Measurements from ENCODE around the gene VEGFA.

VEGFA gene

GRCh38 chr6:43738877-43739641 is 31.0 kb upstream of the VEGFA start:
- FAIRE-seq (no peak), DNase-seq (ENCODE audit: low spot score) (no peak)

- no peak for DNase-seq (ENCODE audit: low spot score)
- no peak for FAIRE-seq
Measured at GRCh38 chr6:43739642-43740091, 30.3 kb upstream of the VEGFA start.

GRCh38 chr6:43740321-43740960 is 29.6 kb upstream of the VEGFA start:
- FAIRE-seq (no peak), DNase-seq (ENCODE audit: low spot score) (no peak)

DNA sequence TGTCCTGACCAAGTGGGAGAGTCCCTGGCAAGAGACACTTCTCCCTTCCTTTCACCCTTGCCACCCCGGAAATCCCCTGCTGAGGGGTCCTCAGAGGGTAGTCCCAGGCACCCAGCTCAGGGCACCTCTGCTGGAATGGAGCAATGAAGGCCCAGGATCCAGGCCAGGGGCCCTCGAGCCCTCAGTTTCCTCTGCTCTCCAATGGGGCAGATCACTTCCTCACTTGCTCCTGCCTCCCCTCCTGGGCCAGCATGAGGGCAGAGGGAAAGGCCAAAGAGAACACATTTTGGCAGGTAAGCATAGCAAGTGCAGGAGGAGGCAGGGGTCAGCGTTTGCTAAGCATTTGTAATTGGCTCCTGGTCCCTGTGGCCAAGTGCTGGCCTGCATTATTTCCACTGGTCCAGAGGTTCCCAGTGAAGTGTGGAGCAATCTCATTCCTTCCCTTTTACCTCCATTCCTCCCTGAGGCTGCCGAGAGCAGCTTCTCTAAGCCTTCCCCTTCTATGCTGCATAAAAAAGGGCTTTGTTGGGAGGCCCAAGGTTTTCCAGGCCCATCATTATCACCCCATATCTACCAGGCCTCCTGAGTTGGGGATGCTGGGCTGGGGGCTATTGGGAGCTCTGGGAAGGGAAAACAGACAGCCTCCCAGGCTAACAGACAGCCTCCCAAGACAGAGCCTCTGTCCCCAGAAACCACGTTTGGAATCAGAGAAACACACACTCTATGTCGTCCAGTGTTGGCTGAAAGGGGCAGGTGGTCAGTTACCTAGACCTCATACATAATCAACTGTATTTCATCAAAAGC is 28.8 kb upstream of the VEGFA start:
- FAIRE-seq (no peak), DNase-seq (ENCODE audit: low spot score) (no peak)

DNA sequence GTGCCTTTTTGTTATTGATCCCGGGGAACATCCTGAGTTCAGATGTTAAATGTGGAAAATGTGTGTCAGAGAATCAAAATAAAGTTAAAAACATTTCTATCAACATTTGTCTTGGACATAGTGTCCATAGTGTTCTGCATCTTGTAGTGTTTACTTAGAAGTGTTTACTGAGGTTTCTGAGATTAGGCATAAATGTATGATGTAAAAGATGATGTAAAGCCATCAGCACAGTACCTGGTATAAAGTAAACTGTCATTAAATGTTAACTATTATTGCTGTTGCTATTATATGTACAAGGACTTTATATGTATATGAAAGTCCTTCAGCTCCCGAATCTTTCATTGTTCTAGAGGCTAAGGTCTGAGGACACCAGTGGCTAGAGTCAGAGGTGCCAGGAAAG is 28.2 kb upstream of the VEGFA start:
- FAIRE-seq (no peak), DNase-seq (ENCODE audit: low spot score) (no peak)

- no peak for DNase-seq (ENCODE audit: low spot score)
- no peak for FAIRE-seq
Measured at GRCh38 chr6:43742285-43742684, 27.7 kb upstream of the VEGFA start.

- no peak for FAIRE-seq
- DNase-seq (ENCODE audit: low spot score), result no peak
Measured at GRCh38 chr6:43742931-43743632, 26.9 kb upstream of the VEGFA start.

- no peak for DNase-seq (ENCODE audit: low spot score)
Measured at GRCh38 chr6:43743682-43744381, 26.2 kb upstream of the VEGFA start.

DNA sequence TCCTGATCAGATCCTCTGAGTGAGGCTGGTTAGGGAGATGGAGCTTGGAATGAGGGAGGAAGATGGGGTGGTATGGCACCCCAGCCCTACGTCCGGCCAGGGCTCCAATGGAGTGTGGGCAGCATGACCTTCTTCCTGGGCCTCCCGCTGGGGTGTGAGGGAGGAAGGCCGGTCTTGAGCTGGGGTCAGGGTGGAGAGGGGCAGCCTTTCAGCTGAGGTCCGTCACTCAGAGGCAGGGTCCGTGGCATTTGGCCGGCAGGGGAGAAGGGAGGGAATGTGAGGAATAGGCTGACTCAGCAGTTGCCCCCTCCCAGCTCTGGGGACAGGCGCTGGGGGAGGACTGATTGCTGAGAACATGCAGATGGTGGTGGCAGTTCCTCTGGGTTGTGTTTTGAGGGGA is 25.5 kb upstream of the VEGFA start:
- DNase-seq (ENCODE audit: low spot score), result no peak
- no peak for FAIRE-seq

More at GRCh38 chr6:43743682-43744381, 26.2 kb upstream of the VEGFA start:
- FAIRE-seq, result no peak

DNA sequence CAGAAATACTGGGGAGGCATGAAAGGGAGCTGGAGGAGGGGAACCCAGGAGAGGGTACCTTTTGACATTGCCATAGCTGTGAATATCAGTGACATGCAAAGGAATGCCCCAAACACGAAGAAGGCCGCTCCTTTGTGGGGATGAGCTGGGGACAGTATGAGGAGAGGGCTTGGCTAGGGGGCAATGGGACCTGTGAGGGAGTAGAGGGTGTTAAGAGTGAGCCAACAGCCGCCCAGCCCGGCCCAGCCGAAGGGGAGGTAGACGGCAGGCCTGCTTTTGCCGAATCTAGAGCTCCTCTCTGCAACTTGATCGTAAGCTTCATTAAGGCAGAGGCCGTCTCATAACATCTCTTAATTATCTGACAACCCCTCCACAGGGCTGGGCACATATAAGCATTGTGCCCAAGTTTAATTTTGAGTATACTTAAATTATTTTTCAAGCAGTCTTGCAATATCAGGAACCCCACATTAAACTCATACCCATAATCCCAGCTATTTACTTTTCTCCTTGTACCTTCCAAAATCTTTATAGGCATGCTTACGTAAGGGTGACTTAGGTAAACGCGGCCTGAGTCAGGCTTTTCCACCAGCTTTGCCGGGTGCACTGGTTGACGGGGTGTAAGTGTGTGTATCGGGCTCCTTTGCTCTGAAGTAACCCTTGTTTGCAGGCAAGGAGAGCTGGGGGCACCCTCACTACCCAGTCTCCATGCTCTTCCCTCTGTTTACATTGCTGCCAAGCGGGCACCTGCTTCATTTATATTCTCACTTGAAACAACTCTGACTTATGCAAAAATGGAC is 24.9 kb upstream of the VEGFA start:
- no peak for FAIRE-seq
- DNase-seq (ENCODE audit: low spot score), result no peak

GRCh38 chr6:43746071-43746470 is 23.9 kb upstream of the VEGFA start:
- FAIRE-seq, result no peak
- no peak for DNase-seq (ENCODE audit: low spot score)

GRCh38 chr6:43746613-43747102 is 23.4 kb upstream of the VEGFA start:
- DNase-seq (ENCODE audit: low spot score), result no peak
- no peak for FAIRE-seq

DNA sequence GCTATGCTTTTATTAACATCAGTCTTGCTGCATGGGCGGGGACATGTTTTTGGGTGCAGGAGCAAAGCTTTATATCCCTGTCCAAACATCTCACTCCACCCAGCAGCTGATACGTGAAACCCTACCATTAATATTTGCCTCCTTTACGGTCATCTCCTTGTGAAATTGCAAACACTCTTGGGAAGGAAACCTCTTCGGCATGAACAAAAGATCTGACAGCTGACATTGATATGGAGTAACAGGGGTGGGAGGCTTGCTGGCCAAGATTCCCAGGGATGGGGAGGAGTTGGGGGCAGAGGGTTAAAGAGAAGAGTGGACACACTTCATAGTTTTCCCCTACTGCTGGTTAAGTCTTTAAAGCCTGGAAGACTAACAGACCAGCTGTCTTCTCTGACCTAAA is 22.2 kb upstream of the VEGFA start:
- DNase-seq (ENCODE audit: low spot score) (no peak), FAIRE-seq (no peak)

- no peak for FAIRE-seq
- DNase-seq (ENCODE audit: low spot score), result no peak
Measured at GRCh38 chr6:43748765-43749164, 21.2 kb upstream of the VEGFA start.

DNA sequence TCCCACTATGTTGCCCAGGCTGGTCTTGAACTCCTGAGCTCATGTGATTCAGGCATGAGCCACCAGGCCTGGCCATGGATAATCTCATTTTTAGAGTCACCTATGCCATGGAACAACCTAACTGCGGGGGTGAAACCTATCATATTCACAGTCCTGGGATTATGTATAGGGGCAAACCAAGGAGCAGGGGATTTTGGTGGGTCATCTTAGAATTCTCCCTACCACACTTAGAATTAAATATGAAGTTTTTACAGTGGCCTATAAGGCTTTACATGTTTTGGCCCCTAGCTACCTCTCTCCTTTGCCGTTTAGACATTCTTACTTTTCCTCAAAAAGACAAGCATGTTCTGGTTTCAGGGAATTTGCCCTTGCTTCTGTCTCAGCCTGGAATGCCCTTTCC is 20.6 kb upstream of the VEGFA start:
- DNase-seq (ENCODE audit: low spot score), result no peak
- no peak for FAIRE-seq

DNA sequence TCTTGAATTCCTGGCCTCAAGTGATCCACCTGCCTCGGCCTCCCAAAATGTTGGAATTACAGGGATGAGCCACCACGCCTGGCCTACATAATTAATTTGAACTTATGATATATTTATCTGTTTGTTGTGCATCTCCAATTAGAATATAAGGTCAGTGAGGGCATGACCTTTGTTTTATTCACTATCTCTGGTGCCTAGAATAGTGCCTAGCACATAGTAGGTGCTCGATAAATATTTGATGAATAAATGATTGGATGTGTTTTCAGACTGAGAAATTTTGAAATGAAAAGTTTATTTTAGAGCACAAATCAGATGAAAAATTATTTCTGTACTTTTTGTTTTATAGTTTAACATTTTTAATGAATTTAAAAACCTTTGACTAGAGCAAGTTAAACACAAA is 19.4 kb upstream of the VEGFA start:
- DNase-seq (ENCODE audit: low spot score), result no peak
- FAIRE-seq, result no peak

DNA sequence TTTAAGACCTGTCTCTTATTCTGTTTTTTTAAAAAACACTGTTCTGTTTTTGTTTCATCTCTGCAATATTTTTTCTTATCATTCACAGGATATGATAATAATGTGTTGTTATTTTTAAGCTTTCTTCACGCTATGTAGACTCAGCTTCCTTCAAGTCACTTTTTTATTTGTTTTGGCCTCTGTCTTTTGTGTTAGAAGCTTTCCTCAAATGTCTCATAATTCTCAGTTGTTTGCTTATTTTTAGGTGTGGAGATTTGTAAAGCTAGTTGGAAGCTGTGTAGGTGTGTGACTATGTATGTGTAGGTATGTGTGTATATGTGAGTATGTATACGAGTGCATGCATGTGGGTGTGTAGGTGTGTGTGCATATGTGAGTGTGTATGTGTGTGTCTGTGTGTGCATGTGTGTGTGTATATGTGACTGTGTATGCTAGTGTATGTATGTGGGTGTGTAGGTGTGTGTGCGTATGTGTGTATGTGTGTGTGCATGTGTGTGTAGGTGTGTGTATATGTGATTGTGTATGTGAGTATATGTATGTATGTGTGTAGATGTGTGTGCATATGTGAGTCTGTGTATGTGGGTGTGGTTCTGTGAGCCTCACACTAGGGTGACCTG is 16.3 kb upstream of the VEGFA start:
- FAIRE-seq (no peak), DNase-seq (ENCODE audit: low spot score) (no peak)

GRCh38 chr6:43757966-43758616 is 11.9 kb upstream of the VEGFA start:
- no peak for FAIRE-seq
- no peak for DNase-seq (ENCODE audit: low spot score)

GRCh38 chr6:43758617-43759050 is 11.4 kb upstream of the VEGFA start:
- DNase-seq (ENCODE audit: low spot score), result no peak
- FAIRE-seq, result no peak
